MCF 10A (cell line): ENCODE data around the gene MAP7. TPM values are rescaled to one million over a fixed set of nuclear protein-coding genes. Genes with fewer than 3 reads are reported as not detected.

Experiments
- BruUV-seq: library from RNA; stranded (reverse); fragments of 400-500 nt; replicated peaks from 2 replicates; lab custom pipeline; 2021; lab: Mats Ljungman, UMichigan
- CTCF ChIA-PET: fragments of 300-600 bp; sonication (Branson Sonifier 250); formaldehyde crosslinking; extraction: SDS; loops from one replicate; lab custom pipeline; 2021; ENCODE audit warnings: antibody characterized with exemption, inconsistent platforms; lab: Yijun Ruan, JAX
- POLR2A ChIA-PET: fragments of 300-600, 350-650 bp; sonication (Branson Sonifier 250); formaldehyde crosslinking; extraction: SDS; loops from one replicate; lab custom pipeline; 2020; ENCODE audit warnings: antibody characterized with exemption, inconsistent platforms; lab: Yijun Ruan, JAX
- DNase-seq: peaks from one replicate; pipeline ENCODE4 v3.0.0-alpha.2; 2018; ENCODE audit not compliant: unreplicated experiment
- H3K27ac Mint-ChIP-seq: one replicate; pipeline ENCODE4 v1.8.0; 2022; ENCODE audit warnings: mild to moderate bottlenecking, low read depth, mixed read lengths; ENCODE audit not compliant: unreplicated experiment
- H3K27me3 Mint-ChIP-seq: one replicate; pipeline ENCODE4 v1.8.0; 2022; ENCODE audit warnings: mixed read lengths; ENCODE audit not compliant: insufficient read depth, unreplicated experiment
- H3K36me3 Mint-ChIP-seq: one replicate; pipeline ENCODE4 v1.8.0; 2022; ENCODE audit warnings: mild to moderate bottlenecking, moderate library complexity, mixed read lengths; ENCODE audit not compliant: insufficient read depth, unreplicated experiment
- H3K4me1 Mint-ChIP-seq: one replicate; pipeline ENCODE4 v1.8.0; 2022; ENCODE audit warnings: mixed read lengths; ENCODE audit not compliant: insufficient read depth, unreplicated experiment
- H3K4me3 Mint-ChIP-seq: one replicate; pipeline ENCODE4 v1.8.0; 2022; ENCODE audit warnings: mild to moderate bottlenecking, moderate library complexity, mixed read lengths; ENCODE audit not compliant: unreplicated experiment
- H3K9me3 Mint-ChIP-seq: one replicate; pipeline ENCODE4 v1.8.0; 2022; ENCODE audit warnings: mixed read lengths; ENCODE audit not compliant: unreplicated experiment
- intact Hi-C: fragments of 100-400 bp; cut with micrococcal nuclease; formaldehyde crosslinking; loops from 2 replicates; pipeline ENCODE4 v1.14.1; 2022
- total RNA-seq: library from RNA; stranded (reverse); gene quantifications from 2 replicates; pipeline ENCODE4 v1.2.3, GENCODE V29; 2022
- TF ChIP-seq, protein P1 (sequence below): fragments of 200-600 bp; IDR thresholded peaks from one replicate; pipeline ENCODE4 v1.8.0; 2022; ENCODE audit warnings: antibody characterized with exemption, mild to moderate bottlenecking; ENCODE audit not compliant: unreplicated experiment

Gene MAP7
- total RNA-seq, 1 experiment from 2014 or later: 17.2 TPM

DNA sequence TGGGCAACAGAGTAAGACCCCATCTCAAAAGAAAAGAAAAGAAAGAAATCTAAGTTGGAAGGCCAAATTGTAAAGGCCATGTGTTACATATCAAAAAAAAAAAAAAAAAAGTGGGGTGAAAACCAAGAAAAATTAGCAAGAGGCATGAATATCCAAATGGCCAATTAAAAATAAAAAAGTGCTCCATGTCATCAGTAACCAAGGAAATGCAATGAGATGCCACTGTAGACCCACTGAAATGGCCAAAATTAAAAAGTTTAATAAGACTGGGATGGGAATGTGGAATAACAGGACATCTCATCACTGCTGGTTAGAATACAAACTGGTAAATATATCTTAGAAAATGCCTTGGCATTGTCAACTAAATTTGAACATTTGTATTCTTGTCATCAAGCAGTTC is 230.5 kb downstream of the MAP7 start:
- ChIA-PET POLR2A (interaction anchor here (0.9 to 3.8 kb wide), 2 partner anchors 30 to 35 kb away, joined by 3 to 19 read pairs; partner anchors contain the start of gene BCLAF1), CTCF (interaction anchor here (0.6 to 1.0 kb wide), 5 partner anchors 11 to 835 kb away, joined by 3 to 6 read pairs (median 4); no protein-coding TSS in a partner anchor)
- DNase-seq: no peak
- no peaks in the 10 kb centered on the region for H3K36me3 Mint-ChIP-seq
- no peaks in the 10 kb centered on the region for H3K4me1 Mint-ChIP-seq
- H3K4me3 Mint-ChIP-seq: no peak overlapping the region
- H3K27me3 Mint-ChIP-seq: no peaks in the 10 kb centered on the region
- BruUV-seq: no TSS peak
- intact Hi-C loops: loop anchor here (5.0 kb wide), 2 partner anchors 787 to 867 kb away; no protein-coding TSS in a partner anchor
- TF ChIP-seq, protein P1, sequence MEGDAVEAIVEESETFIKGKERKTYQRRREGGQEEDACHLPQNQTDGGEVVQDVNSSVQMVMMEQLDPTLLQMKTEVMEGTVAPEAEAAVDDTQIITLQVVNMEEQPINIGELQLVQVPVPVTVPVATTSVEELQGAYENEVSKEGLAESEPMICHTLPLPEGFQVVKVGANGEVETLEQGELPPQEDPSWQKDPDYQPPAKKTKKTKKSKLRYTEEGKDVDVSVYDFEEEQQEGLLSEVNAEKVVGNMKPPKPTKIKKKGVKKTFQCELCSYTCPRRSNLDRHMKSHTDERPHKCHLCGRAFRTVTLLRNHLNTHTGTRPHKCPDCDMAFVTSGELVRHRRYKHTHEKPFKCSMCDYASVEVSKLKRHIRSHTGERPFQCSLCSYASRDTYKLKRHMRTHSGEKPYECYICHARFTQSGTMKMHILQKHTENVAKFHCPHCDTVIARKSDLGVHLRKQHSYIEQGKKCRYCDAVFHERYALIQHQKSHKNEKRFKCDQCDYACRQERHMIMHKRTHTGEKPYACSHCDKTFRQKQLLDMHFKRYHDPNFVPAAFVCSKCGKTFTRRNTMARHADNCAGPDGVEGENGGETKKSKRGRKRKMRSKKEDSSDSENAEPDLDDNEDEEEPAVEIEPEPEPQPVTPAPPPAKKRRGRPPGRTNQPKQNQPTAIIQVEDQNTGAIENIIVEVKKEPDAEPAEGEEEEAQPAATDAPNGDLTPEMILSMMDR: no peak
- no peak overlapping the region for H3K27ac Mint-ChIP-seq
- H3K9me3 Mint-ChIP-seq: no peaks in the 10 kb centered on the region

DNA sequence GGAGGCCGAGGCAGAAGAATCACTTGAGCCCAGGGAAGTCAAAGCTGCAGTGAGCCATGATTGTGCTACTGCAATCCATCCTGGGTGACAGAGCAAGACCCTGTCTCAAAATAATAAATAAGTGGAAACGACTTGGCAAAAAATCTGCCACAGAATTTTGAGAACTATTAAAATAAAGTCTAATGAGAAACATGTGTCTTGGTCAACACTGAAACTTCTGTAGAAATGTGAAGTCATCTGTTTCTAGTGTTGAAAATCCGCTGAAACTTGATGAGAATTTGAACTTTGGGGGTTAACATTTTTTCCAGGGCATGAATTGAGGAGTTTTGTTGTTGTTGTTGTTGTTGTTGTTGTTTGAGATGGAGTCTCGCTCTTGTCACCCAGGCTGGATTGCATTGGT is 231.5 kb downstream of the MAP7 start:
- no peaks in the 10 kb centered on the region for H3K36me3 Mint-ChIP-seq
- CTCF ChIA-PET: interaction anchor here (0.6 to 2.7 kb wide), 17 partner anchors 10 to 868 kb away, joined by 3 to 16 read pairs (median 5); partner anchors contain the start of genes BCLAF1, MAP7 and MTFR2
- BruUV-seq: no TSS peak
- no peaks in the 10 kb centered on the region for H3K9me3 Mint-ChIP-seq
- H3K4me3 Mint-ChIP-seq: no peak overlapping the region
- intact Hi-C loops: loop anchor here (5.0 kb wide), 2 partner anchors 786 to 866 kb away; no protein-coding TSS in a partner anchor
- DNase-seq: no peak
- no peaks in the 10 kb centered on the region for H3K27me3 Mint-ChIP-seq
- H3K27ac Mint-ChIP-seq: no peak overlapping the region
- TF ChIP-seq, protein P1: no peak
- H3K4me1 Mint-ChIP-seq: no peaks in the 10 kb centered on the region
- POLR2A ChIA-PET: interaction anchor here (0.6 to 3.8 kb wide), 5 partner anchors 11 to 75 kb away, joined by 3 to 19 read pairs (median 4); partner anchors contain the start of genes BCLAF1 and MTFR2

DNA sequence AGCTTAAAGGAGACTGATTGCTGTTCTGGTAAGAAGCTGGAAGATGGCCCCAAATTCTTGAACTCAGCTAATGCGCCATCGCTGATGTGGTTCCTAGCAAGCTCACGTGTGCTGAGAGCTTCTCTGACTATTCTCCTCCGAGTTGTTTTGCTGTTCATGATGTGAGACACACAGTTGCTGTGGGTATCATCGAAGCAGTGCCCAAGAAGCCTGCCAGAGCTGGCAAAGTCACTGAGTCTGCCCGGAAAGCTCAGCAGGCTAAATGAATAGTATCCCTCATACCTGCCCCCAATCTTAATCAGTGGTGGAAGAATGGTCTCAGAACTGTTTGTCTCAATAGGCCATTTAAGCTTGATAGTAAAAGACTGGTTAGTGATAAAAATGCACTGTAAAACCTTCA is 232.3 kb downstream of the MAP7 start:
- Mint-ChIP-seq H3K4me1 (no peaks in the 10 kb centered on the region), H3K36me3 (no peaks in the 10 kb centered on the region)
- POLR2A ChIA-PET: interaction anchor here (0.6 to 3.8 kb wide), 8 partner anchors 12 to 231 kb away, joined by 3 to 19 read pairs (median 4); partner anchors contain the start of genes BCLAF1 and MTFR2

More for the DNA sequence above, 232.3 kb downstream of the MAP7 start:
- DNase-seq: no peak
- intact Hi-C loops: loop anchor here (1.0 to 5.0 kb wide), 5 partner anchors 68 to 866 kb away; partner anchors contain the start of gene MTFR2
- CTCF ChIA-PET: interaction anchor here (0.6 to 2.7 kb wide), 27 partner anchors 9 to 826 kb away, joined by 3 to 16 read pairs (median 5); partner anchors contain the start of genes BCLAF1, MAP7 and MTFR2
- H3K27ac Mint-ChIP-seq: no peak overlapping the region
- TF ChIP-seq, protein P1: no peak
- H3K27me3 Mint-ChIP-seq: no peaks in the 10 kb centered on the region
- no TSS peak for BruUV-seq
- H3K9me3 Mint-ChIP-seq: no peaks in the 10 kb centered on the region
- no peak overlapping the region for H3K4me3 Mint-ChIP-seq
